Stimulated activated CD8-positive, alpha-beta memory T cell treated with anti-CD3 and anti-CD28 coated beads, Interleukin-12 subunit alpha, Interleukin-12 subunit beta, amount 100 ng/mL, for 4 hours (primary cell): ENCODE measurements around the gene TROAP.
"Not testable (repeated sequence)": the region's sequence is repeated elsewhere in the genome, so short reads cannot be mapped to it uniquely, and the experiment has no call there.

Experiments used
- DNase-seq: peaks from one replicate; pipeline ENCODE4 v3.0.0-alpha.2; 2020; ENCODE audit warnings: low read depth

The TROAP gene

DNA sequence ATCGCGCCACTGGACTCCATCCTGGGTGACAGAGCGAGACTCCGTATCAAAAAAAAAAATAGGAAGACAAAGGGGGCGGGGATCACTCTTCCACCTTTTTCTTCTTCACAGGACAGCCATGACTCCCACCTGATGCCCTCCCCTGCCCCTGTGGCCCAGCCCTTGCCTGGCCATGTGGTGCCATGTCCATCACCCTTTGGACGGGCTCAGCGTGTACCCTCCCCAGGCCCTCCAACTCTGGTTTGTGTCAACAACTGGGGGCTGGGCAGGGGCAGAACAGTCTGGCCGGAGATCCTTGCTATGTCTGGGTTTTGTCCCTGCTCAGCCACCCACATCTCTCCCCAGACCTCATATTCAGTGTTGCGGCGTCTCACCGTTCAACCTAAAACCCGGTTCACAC is 5.8 kb downstream of the TROAP start:
- DNase-seq: no peak

DNA sequence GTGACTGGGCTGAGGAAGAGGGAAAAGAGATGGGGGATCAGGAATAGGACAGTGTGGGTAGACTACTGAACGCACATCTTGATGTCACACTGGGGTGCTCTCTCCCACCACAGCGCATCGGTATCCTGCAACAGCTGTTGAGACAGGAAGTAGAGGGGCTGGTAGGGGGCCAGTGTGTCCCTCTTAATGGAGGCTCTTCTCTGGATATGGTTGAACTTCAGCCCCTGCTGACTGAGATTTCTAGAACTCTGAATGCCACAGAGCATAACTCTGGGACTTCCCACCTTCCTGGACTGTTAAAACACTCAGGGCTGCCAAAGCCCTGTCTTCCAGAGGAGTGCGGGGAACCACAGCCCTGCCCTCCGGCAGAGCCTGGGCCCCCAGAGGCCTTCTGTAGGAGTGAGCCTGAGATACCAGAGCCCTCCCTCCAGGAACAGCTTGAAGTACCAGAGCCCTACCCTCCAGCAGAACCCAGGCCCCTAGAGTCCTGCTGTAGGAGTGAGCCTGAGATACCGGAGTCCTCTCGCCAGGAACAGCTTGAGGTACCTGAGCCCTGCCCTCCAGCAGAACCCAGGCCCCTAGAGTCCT is 7.1 kb downstream of the TROAP start:
- DNase-seq: no peak

DNA sequence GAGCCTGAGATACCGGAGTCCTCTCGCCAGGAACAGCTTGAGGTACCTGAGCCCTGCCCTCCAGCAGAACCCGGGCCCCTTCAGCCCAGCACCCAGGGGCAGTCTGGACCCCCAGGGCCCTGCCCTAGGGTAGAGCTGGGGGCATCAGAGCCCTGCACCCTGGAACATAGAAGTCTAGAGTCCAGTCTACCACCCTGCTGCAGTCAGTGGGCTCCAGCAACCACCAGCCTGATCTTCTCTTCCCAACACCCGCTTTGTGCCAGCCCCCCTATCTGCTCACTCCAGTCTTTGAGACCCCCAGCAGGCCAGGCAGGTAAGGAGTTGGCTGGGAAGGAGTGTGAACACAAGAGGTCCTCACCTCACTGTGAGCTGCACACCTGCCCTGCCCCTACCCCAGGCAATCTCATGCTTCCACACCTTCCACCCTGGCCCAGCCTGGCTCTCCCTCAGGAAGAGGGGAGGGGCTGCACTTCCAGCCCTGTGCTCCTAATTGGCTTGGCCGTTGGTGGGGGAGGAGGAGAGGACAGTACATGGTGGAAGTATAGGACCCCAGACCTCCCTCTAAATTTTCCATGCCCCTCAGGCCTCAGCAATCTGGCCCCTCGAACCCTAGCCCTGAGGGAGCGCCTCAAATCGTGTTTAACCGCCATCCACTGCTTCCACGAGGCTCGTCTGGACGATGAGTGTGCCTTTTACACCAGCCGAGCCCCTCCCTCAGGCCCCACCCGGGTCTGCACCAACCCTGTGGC is 7.8 kb downstream of the TROAP start:
- no peak for DNase-seq

DNA sequence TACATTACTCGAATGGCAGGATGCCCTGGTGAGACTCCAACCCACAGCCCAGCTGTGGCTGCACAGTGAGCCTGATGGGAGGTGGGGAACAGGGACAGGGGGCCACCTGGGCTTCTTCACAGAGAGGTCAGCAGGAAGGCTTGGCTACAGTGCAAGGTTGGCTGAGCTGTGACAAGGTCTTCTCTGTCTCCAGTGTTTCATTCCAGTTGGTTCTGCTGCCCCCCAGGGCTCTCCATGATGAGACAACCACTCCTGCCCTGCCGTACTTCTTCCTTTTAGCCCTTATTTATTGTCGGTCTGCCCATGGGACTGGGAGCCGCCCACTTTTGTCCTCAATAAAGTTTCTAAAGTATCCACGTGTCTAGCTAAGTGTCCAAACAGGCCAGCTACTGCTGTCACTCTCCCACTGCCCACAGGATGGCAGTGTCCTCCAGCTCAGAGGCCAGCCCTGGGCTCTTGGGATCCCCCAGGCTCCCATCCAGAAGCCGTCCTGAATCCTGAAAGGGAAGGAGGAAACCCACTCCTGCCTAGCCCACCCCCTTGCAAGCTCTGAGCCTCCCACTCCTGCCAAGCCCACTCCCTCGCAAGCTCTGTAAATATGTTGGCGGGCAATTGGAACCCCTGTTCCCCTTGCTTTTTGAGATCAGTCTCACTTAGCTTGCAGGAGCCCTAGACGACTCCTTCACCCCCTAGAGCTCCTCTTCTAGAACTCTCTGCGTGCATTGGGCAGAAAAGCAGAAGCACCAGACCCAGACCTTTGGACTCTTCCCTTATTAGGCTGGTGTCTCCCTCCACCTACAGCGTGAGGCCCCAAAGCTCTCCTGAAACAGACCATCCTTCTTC is 8.5 kb downstream of the TROAP start:
- no peak for DNase-seq

DNA sequence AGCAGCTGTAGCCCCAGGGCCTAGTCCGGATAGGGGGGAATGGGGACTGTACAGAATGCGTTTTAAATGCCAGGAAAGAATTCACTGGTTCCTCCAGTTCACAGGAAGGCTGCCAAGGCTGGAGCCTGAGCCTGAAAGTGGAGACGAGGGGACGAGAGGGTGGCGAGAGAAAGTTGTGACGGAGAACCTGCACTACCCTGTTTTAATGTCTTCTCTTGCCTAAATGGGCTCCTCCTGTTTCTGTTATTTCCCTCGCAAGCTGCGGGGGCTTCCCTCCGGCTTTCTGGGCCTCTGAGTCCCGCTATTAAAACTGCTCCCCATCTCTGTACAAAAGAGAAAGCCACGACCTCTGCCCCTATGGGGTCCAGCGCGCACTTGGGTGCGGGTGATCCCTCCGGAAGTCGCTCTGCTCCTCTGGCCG is 9.4 kb downstream of the TROAP start:
- DNase-seq: no peak

DNA sequence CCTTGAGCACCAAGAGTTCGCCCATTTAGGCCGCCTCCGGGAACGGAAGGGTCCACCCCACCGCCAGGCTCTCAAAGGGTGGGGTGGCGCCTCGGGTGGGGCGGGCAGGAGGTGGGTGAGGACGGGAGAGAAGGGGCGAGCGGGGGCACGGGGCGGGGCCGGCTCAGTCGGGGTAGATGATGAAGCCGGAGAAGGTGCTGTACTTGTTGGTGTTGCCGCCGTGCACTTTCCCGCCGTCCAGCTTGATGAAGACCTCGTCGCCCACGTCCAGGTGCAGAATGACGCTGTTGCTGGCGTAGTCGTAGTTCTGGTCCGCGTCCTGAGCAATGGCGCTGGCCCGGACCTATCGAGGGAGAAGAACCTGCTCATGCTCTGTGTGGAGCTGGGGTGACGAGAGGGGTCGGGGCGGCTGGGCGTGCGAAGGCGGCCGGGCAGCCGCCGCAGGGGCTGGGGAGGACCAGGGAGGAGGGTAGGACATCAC is 9.9 kb downstream of the TROAP start:
- DNase-seq: no peak

DNA sequence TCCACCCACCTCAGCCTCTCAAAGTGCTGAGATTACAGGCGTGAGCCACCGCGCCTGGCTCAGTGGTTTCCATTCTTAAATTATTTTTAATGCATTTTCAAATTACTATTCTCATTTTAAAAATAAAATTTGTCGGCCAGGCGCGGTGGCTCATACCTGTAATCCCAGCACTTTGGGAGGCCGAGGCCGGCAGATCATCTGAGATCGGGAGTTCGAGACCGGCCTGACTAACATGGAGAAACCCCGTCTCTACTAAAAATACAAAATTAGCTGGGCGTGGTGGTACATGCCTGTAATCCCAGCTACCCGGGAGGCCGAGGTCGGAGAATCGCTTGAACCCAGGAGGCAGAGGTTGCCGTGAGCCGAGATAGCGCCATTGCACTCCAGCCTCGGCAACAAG is 10.7 kb downstream of the TROAP start:
- not testable (repeated sequence) for DNase-seq

DNA sequence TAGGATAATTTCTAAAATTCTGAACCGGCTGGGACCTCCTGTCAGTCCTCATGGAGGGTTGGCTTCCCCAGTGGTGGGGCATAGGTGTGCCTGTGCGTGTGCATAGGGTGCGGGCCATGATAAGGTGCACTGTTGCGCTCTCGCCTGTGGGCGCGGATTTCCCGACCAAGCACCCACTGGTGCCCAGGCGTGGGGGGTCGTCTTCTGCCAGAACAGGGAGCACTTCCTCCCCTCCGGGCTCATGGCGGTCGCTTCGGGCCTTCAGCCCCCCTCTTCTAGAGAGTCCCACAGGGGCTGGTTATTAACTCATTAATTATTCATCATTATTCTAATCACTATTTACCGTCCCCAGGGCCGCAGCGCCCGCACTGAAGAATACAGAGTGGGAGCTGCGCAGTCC is 11.2 kb downstream of the TROAP start:
- no peak for DNase-seq

DNA sequence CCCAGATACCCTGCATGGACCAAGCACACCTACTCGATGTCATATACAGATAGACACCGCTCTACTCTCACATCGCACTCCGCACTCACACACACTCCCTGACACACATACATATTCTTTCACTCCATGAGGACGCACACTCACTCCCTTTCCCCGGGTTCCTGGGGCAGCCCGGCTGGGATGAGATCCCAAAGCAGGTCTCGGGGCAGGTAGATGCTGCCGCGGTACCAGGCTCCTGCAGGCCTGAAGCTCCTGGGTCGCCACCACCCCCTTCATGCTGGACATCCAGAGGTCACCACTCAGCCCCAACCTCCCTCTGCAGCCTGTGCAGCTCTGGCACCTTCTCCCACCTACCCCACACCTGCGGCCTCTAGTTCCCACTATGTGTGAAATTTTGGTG is 11.6 kb downstream of the TROAP start:
- no peak for DNase-seq

DNA sequence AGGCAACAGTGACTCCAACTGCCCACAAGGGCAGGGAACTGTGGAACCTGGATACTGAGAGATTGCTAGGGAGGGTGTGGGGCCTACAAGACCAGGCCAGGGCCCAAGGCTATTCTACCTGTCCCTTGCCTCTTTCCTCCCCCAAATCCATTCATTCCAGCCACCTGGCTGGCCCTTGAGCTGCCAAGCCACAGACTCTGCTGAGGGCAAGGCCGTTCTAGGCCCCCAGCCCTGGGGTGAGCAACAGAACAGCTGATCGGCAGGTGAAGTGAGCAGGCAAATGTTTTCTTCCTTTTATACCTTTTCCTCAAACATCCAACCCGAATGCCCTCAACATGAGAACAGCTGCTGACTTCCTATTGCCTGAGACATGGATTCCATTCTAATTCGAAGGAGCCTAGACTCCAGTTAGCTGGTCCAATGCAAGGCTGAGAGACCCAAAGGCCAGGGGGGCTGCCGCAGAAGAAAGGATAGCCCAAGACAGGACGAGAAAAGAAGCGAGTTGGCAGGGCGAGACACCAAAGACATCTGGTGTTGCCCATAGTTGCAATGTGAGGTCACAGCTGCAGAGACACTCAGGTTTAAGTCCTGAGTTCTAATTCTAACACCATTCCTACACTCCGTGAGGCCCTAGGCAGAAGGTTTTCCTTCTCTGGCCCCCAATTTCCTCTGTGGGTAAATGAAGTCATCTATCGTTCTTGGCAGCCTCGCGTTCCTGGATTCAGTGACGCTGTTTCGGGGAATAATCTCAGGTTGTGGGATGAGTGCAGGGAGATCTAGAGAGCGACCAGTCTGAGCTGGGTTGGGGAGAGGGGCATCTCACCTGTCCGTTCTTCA is 12.3 kb downstream of the TROAP start:
- no peak for DNase-seq

DNA sequence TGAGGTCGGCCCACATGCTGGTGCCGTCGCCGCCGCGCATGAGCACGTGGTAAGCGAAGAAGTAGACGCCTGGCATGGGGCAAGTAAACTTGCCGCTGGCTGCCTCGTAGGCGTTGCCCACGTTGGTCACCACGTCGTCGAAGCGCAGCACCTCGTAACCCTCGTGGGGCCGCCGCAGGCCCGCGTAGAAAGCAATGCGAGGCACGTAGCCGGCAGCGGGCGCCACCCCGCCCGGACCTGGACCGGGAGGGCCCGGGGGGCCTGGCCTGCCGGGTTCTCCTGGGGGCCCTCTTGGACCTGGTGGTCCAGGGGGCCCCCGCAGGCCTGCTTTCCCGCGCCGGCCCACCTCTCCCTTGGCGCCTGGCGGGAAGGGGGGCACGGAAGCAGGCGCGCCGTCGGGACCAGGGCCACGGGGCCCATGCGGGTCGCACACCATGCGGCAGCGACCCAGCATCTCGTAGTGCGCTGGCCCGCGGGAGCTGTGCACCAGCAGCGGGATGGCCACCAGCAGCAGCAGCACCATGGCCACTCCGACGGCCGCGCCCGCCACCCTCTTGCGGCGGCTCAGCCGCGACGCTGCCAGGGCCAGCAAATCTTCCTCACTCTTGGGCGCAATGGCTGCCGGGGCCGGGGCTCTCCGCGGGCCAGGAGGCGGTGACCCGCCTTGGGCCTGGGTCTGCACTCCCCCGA is 13.0 kb downstream of the TROAP start:
- no peak for DNase-seq

DNA sequence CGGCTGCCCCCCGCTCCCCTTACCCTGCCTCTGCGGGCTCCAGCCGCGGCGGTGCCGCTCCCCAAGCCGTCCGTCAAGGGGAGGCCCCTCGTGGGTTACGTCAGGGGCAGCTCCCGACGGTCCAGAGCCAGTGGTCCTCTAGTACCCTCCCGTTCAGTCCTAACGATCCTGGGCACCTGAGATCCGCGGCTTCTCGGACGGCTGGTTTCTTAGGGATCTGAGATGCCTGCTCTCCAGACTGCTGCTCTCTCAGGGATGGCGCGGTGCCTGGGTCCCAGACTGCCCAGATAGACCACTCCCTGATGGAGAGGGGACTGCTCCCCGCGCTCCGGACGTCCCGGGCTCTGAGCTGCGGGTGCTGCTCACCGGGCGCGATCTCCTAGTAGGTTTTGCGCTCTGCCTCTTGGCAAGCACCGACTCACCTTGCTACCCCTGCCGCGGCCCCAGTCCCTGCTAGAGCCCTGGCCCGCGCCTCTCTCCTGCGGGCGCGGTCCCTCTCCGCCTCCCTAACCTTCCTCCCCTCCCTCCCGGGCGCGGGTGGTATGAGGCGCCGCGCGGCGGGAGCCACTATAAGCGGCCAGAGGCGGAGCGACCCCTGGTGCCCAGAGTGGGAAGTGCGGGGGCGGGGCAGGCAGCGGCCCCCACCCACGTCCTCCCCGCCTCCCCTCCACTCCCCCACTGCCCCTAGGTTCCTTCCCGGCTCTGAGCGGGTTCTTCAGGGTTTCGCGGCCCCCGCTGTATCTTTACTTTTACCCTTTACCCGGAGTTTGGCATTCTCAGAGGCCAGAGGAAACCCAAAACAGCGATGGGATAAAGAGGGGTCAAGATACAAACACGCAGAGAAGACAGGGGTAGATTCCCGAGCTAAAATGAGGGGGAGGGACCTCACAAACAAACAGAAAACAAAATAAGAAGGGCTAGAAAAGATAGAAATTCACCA is 13.9 kb downstream of the TROAP start, which contains the start of gene C1QL4:
C1QL4 (minus strand) TSS at position 544 of the 940 bp plus-strand sequence. CDS start 711 bp downstream, outside the sequence.
- DNase-seq: peak; percentile 70

DNA sequence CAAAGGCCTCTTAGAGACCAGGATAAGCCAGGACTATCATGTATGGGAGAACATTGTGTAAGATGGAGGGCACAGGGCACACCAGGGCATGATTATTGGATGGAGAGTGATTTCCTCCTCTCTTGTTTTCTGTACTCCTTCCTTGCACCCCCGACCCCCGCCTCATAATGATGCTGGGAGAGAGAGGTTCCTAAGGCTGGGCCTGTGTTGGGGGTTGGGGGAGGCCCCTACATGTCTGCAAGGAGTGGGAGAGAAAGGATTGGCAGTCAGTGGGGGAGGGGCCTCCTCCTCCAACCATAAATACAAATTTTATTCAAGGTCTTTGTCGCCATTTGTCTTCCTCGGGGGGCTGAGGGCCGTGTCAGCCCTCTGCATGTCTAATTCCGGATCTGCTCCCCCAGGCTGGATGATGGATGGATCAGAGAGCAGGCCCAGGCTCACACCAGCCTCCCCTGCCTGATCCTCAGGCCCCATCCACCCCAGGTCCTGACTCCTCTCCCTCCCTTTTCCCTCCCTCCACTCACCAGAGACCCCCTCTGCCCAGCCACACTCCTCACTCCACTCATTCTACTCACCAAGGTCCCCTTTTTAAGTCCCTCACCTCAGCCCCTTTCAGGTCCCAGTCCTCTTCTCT is 15.9 kb downstream of the TROAP start:
- DNase-seq: no peak

DNA sequence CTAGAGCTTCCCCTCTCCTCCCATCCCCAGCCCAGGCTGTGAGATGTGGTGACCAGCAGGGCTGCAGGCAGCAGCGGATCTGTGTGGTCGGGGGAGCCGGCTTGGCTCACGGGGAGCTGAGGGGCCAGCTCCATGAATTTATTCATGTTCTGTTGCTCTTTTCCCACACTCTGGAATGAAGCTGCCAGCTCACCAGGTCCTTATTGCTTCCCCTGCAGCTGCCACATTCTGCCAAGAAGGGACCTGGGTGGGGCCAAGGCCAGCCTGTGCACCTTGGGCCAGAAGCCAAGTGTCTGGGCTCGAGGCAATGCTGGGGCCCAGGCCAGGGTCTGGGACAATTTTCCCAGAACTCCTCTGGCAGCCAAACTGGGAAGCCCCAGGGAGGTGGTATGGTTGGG is 16.4 kb downstream of the TROAP start:
- DNase-seq: no peak

DNA sequence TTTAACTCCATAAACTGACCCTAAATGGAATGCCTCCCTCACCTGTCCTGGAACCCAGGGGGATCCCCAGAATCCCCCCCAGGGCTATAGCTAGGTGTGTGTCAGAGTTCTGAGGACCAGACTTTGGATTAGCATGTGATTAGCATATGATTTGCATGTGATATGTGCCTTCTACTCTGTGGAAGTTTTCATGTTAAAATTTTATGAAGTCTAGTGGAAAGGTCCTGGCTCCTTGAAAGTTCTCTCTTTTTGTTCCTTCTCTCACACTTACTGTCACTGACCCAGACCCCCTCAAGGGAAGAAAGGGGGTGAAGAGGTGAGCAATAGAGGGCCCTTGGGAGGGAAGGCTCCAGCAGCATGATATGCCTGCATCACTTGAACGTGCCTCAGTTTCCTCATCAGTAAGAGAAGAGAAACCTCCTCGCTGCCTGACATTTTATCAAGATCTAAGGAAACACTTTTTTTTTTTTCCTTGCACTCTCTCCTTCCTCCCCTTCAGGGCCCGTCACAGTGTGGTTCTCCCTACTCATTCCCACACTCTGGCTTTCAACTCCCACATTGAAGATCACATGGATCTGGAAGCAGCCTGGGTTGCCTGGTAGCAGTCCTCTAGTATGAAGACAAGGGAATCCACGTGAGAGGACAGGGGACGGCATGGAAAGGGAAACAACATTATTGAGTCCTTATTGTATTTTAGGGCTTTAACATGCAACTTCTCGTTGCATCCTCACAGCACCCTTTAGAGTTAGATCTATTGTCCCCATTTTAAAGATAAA is 17.2 kb downstream of the TROAP start:
- no peak for DNase-seq

DNA sequence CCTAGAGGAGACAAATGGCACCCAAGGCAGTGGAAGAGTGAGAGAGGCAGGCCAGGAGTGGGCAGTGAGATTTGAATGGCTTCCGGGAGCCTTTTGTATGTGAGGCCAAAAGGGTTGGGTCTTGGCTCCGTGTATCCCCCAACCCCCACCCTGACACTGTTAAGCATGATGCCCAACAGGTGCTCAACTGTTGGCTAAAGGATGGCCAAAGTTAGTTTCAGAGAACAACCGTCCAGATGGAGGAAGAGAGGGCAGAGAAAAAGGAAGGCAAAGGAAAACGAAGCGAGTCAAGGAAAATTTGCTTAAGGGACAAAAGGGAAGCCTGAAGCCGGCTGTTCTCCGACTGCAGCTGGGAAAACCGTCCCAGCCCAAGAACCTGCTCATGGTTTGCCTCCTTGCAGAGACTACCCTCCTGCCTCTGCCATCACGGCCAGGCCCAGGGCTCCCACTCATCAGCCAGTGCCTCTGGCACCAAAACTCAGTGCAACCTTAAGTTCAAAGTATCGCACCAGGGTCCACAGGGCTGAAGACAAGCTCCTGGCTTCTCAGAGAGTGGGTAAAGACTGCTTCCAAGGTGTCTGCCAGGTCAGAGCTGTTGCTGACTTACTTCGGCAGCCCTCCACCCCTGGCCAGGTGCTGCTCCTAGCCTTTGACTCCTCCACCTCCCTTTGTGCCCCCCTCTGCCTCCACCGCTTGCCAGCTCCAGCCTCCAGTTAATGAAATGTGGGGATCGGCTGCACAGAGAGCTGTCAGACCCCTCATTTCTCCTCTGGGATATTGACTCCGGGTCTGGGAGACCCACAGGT is 18.1 kb downstream of the TROAP start:
- DNase-seq: no peak

DNA sequence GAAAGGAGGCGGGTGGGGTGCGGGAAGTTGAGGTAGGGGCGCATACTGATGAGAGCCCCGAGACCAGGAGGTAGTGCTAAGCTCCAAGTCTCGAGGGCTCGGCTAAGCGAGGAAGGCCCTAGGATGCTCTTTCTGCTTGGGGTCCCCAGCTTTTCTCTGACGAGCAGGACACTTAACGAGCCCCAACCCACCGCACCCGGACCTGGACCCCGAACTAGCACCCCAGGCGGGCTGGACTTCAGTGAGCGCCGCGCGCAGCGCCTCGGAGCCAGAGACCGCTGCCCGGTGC is 18.7 kb downstream of the TROAP start:
- no peak for DNase-seq
